Activated CD4-positive, CD25-positive, alpha-beta regulatory T cell treated with anti-CD3 and anti-CD28 coated beads, Interleukin-2, amount 50 U/mL, for 24 hours (primary cell): ENCODE results near the gene FMNL2.

Source experiments
- ATAC-seq, 2 donors: fragments of 150-1000 bp; cut with Tn5 transposase; one replicate each; pipeline ENCODE4 v1.10.0; 2021; ENCODE audit warnings: mild to moderate bottlenecking in 1 of 2, moderate library complexity in 1 of 2

The FMNL2 gene

GRCh38 chr2:152339556-152340286 is 4.7 kb downstream of the FMNL2 start:
- ATAC-seq = no peak

DNA sequence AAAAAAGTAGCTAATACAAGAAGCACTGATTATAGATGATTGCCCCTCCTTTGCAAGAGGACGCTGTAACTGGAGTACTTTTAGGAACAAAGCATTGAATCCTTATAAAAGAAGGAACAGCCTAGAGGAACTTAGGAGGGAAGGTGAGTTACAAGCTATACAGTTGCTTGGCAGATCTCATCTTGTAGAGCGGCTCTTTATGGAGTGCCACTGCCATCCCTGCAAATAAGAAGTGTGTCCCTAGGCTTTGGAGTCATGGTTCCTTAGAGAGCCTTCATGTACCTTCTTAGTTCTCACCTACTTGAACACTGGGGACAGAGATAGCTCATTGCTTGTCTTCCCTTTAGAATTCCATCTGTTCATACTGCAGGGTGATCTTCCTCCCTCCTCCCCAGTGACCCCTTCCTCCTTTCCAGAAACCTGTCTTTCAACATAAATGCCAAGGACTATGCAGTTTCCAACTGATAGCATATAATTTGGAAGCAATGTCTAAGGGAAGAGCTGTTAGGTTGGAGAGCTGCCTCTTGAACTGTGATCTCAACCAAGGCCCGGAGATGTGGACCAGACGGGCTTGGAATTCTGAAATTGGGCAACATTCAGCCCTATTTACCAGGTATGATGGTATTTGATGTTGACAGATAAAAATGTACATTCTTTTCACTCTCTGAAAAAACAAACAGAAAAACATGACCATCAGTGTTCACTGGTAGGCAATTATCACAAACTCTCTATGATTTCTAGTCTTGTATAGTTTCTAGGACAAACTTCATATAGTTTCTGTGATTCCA is 7.5 kb downstream of the FMNL2 start:
- ATAC-seq = no peak

- no peak for ATAC-seq
Measured at GRCh38 chr2:152343426-152343825, 8.5 kb downstream of the FMNL2 start.

DNA sequence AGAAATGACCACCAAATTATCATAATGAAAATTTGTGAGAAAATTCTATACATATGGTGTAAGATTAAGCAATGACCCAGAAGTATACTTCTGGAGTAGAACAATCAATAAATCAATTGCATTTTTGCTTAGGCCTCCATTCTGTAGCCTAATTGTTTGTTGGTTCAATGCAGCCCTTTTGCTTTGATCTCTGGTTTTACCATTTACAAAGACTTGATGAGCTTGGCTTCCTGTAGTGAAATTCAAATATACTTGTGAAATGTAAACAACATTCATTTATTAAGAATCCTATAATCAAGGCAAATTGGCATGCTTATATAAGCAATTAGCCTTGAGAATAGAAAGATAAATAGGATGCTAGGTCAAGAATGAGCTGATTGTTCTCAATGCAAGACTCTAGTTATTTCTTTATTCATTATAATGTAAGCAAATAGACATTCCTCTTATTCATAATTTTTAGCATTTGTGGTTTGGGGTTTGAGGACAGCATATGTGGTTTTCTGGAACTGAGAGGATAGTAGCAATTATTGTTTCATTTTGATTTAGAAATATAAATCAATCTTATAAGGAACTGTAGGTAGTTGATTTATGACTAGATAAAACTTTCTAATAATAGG is 9.7 kb downstream of the FMNL2 start:
- ATAC-seq = no peak

DNA sequence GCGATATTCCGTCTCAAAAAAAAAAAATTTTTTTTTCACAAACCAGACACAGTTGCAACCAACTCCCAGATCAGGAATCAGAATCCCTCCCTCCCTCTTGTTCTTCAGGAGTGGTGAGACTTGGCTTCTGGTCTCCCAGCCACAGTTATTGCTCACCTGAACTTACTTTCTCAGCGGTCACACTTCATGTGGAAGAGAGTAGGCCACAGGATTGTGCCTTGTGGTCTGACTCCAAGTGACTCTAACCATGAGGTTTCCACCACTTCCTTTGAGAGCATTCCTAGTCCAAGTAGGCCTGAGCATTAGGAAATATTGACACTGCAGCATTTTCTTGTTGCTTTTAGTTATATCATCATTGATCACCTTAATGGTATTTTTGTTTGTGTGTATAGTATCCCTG is 12.1 kb downstream of the FMNL2 start:
- ATAC-seq = no peak

DNA sequence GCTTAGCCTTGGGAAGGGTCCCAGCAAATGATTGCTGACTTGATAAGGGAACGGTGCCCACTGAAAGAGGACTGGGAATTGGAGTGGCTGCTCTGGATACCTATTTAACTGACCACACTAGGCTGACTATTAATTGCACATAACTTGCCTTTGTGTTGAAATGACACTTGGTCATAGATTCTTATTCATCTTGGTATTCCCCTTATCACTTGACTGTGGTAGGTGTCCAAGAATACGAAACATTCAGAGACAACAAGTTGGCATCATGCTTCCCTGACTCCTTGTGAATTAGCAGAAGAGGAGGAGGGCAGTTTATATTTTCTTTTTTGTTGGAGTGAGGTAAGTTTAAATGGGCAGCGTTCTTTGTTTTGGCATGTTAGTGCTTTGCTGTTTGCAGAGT is 13.4 kb downstream of the FMNL2 start:
- ATAC-seq = no peak

DNA sequence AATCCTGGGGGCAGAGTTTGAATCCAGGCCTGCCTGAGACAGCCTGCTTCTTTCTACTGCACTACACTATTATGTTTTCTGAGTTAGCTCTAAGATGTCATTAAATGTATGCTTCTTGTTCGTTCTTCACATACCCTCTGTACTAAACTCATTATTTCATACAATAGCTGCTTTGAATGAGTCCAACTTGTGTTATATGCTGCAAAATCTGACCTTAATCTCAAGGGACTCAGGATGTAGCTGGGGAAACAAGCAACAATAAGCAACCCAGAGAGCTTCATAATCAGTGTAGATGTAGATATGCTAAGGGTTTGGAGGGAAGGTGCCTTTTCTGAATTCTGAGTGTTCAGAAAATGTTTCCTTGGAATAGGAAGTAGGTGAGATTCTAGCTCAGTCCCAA is 14.4 kb downstream of the FMNL2 start:
- no peak for ATAC-seq

DNA sequence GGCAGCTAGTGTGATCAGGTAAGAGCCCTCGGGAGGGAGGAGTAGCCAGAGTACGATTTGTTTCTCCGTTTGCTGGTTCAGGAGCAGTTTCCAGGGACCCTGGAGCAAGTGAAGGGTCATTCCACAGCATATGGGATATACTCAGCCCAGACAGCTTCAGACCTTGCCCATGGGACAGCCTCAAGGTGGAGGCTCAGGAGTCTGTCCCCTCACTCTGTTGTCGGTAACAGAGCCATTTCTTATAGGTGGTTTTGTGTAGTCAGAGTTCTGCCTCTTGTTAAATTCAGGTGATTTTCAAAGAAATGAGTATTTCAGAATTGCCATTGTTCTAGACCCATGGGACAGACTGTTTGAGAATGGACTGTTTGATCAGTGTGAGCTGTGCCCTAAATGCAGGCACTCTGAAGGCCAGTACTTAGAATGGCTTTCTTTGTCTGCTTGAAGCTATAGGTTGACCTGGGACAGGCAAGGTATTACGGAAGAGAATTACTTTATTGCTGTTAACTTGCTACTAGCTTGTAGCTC is 15.2 kb downstream of the FMNL2 start:
- no peak for ATAC-seq

DNA sequence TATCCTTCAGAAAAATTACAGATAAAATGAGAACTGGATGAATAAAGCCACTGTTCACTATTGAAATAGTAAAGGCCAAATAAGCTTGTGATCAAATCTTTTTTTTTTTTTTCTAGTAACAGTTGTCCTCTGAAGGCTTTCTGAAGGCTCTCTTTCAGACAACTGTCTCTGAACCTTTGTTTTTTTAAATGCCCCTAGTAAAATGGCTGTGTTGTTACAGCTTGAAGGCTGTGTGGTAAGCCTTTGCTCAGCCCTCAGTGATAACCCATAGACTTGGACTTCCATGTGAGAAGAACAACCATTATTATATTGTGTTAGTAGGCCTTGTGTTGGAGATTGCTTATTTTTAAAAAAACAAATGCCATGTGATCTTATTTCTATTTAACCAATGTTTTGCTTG is 17.6 kb downstream of the FMNL2 start:
- ATAC-seq = no peak

DNA sequence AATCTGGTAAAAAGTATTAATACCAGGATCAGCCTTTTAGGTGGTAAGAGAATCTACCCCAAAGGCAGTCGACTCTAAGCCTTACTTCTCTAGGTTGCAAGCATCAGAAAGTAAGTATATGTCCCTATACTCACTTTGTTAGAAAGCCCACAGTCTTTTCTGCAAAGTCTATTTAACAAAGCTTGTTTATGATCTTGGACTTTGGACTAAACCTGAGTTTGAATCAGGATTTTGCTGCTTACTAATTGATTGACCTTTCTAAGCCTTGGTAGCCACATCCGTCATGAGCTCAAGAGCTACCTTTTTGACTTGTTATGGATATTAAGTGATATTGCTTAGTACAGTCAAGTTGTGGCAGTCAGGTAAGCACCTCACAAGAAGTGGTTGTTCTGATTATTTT is 18.4 kb downstream of the FMNL2 start:
- ATAC-seq = no peak

DNA sequence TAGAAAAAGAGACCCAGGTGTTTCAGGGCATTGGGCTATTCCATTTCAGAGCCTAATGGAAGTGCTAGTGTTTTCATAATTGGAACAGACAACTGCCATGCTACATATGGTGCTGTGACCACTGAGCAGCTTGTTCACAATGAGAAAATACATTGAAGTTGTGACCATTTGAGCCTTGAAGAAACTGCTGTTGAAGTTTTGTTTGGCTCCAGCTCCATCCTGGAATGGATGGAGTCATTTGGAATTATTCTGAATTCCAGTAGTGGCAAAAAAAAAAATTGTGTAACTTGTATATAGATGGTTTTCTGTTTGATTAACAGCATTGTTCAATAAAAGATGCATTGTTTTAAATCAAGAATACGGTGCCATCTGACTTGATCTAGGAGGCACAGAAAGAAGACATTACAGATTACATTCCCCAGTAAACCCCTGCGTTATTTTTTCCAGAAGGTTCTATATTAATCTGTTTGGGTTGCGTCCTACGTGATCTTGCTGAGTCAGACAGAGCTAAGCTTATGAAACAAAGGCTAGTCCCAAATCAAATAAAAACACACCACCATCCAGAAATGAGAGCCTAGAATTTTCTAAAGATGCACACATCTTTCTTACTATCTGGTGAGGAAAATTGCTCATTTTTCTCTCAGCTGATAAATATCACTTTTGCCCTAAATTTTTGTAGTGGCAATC is 19.2 kb downstream of the FMNL2 start:
- ATAC-seq = no peak

DNA sequence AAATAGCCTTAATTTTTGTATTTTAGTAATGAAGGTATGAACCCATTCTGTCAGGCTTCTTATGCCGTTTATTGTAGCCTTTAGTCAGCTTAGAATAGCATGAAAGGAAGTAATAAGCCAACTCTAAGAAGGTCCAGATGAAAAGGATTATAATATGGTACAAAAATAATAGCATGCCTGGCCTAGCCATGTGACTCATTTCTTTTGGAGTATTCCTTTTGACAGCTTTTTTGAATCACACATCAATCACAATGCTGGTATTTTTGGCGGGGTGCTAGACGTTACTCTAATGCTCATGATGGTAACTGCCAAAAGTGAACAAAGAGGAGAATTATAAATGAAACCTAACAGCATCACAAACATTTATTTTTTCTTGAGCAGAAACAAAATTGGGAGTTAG is 19.9 kb downstream of the FMNL2 start:
- ATAC-seq = no peak

DNA sequence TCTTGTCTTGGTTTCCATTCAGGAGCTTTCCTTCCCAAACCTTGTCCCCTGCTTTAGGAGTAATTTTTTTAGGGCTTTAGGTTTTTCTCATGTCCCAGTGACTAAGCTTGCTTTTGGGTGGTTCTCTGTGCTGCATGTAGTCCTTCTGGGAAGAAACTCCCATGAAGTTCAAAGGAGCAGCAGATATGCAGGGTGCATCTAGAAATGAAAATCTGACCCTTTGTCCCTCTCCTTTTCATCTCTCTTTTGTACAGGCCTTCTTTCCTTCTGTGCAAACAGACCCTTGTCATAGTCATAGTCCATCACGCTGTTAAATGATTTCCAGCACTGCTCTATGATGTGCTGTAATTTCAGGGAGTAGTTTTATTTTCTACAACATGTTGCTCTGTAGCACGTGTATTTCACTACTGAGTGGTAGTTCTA is 20.4 kb downstream of the FMNL2 start:
- ATAC-seq = no peak

GRCh38 chr2:152359573-152360363 is 24.8 kb downstream of the FMNL2 start:
- ATAC-seq = no peak

DNA sequence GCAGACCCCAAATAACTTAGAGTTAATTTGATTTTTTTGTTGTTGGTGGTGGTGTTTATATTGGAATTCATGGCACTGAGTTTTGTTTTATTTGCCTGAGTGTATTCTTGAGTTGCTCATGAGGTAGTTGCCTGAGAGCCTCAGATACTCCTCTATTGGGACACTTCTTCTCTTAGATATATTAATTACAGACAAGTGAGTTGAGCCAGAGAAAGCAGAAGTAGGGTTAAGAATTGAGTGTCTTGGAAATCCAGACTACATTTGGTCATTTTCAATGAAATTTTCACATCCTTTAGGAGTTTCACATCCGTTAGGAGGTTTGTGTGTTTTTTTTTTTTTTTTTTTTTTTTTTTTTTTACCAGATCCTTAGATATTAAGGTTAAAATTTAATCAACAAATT is 29.0 kb downstream of the FMNL2 start:
- ATAC-seq = no peak

GRCh38 chr2:152367547-152368390 is 32.8 kb downstream of the FMNL2 start:
- no peak for ATAC-seq

- ATAC-seq = no peak
Measured at GRCh38 chr2:152369176-152369860, 34.3 kb downstream of the FMNL2 start.

DNA sequence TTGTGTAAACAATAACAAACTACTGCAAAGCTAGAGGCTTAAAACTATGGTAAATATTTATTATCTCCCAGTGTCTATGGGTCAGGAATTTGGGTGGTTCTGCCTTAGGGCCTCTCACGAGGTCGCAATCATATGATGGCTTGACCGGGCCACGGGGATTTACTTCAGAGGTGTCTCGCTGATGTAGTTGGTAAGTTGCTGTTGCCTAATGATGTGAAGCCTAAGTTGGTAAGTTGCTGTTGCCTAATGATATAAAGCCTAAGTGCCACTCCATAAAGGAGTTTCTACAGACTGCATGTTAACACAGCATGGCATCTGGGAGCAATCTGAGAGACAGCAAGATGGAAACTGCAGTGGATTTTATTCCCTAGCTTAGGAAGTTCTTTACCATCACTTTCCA is 35.8 kb downstream of the FMNL2 start:
- ATAC-seq = no peak

DNA sequence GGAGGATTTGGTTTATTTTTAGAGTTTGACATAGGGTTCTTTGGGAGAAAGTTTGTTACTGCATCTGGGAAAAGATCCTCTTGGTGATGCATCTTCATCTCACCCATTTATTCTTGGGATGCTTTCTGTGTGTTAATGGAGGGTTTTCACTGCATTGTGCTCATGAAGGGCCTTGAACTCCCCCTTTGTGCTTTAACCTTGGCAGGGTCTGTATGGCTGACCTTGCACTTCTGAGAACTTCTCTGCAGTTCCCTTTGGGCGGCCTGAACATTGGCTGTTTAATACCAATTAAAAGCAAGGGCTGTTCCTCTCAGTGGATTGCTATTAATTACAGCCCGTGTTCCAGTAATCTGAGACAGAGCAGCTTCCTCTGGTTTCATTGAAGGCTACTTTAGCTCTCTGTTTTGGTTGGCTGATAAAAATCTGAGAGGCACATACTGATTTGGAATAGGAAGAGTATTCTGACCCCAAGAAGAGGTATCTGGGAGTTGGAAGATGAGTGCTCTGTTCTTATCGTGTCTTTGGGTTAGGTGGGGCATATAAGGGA is 37.5 kb downstream of the FMNL2 start:
- no peak for ATAC-seq

GRCh38 chr2:152375174-152375573 is 40.2 kb downstream of the FMNL2 start:
- no peak for ATAC-seq
